Neutrophil (primary cell): ENCODE data around the gene RBM15B.

Source experiments
- H3K27ac ChIP-seq: fragments of 200-600 bp; sonication (generic); 2 replicates; pipeline ENCODE4 v1.5.1; 2016; ENCODE audit warnings: mild to moderate bottlenecking, moderate library complexity
- H3K27me3 ChIP-seq: fragments of 200-600 bp; sonication (generic); 2 replicates; pipeline ENCODE4 v1.6.0; 2016; ENCODE audit warnings: mild to moderate bottlenecking
- H3K36me3 ChIP-seq: fragments of 200-600 bp; sonication (generic); 2 replicates; pipeline ENCODE4 v1.5.1; 2017
- H3K4me1 ChIP-seq, 2 experiments: fragments of 200-600 bp in 1 of 2; sonication (generic) in 1 of 2; 1 replicate in 1 of 2; 2 replicates in 1 of 2; pipeline versions ENCODE4 v1.5.1 to v1.6.1; 2013 to 2016; ENCODE audit warnings: low read depth in 1 of 2, low read length in 1 of 2, mild to moderate bottlenecking in 1 of 2, moderate library complexity in 1 of 2; ENCODE audit not compliant: control insufficient read depth in 1 of 2, insufficient read depth in 1 of 2
- H3K4me3 ChIP-seq, 2 experiments: fragments of 200-600 bp in 1 of 2; sonication (generic) in 1 of 2; 1 replicate in 1 of 2; 2 replicates in 1 of 2; pipeline ENCODE4 v1.5.1; 2013 to 2016; ENCODE audit warnings: low read depth in 1 of 2, low read length in 1 of 2, mild to moderate bottlenecking in 1 of 2, moderate library complexity in 1 of 2
- H3K9me3 ChIP-seq: fragments of 200-600 bp; sonication (generic); 2 replicates; pipeline ENCODE4 v1.5.1; 2016
- TF ChIP-seq, protein P1 (sequence below): fragments of 200-600 bp; sonication (generic); IDR thresholded peaks from 2 replicates; pipeline ENCODE4 v1.5.1; 2016; ENCODE audit warnings: antibody characterized with exemption

The RBM15B gene

GRCh38 chr3:51403675-51404074, 12.6 kb downstream of the RBM15B start:
- TF ChIP-seq, protein P1, sequence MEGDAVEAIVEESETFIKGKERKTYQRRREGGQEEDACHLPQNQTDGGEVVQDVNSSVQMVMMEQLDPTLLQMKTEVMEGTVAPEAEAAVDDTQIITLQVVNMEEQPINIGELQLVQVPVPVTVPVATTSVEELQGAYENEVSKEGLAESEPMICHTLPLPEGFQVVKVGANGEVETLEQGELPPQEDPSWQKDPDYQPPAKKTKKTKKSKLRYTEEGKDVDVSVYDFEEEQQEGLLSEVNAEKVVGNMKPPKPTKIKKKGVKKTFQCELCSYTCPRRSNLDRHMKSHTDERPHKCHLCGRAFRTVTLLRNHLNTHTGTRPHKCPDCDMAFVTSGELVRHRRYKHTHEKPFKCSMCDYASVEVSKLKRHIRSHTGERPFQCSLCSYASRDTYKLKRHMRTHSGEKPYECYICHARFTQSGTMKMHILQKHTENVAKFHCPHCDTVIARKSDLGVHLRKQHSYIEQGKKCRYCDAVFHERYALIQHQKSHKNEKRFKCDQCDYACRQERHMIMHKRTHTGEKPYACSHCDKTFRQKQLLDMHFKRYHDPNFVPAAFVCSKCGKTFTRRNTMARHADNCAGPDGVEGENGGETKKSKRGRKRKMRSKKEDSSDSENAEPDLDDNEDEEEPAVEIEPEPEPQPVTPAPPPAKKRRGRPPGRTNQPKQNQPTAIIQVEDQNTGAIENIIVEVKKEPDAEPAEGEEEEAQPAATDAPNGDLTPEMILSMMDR: no peak
- H3K9me3 ChIP-seq: no peaks in the 10 kb centered on the region
- H3K27me3 ChIP-seq: no peaks in the 10 kb centered on the region
- peaks cover 25% of the 10 kb centered on the region for H3K36me3 ChIP-seq
- H3K27ac ChIP-seq: no peak overlapping the region
- no peak overlapping the region for H3K4me3 ChIP-seq
- H3K4me1 ChIP-seq: no peaks in the 10 kb centered on the region

GRCh38 chr3:51408021-51408420, 16.9 kb downstream of the RBM15B start:
- H3K4me3 ChIP-seq: no peak overlapping the region
- H3K4me1 ChIP-seq: no peaks in the 10 kb centered on the region
- H3K36me3 ChIP-seq: peaks cover 45% of the 10 kb centered on the region
- no peak overlapping the region for H3K27ac ChIP-seq
- no peaks in the 10 kb centered on the region for H3K9me3 ChIP-seq
- H3K27me3 ChIP-seq: no peaks in the 10 kb centered on the region
- TF ChIP-seq, protein P1: no peak

GRCh38 chr3:51408813-51409212, 17.7 kb downstream of the RBM15B start:
- peaks cover 49% of the 10 kb centered on the region for H3K36me3 ChIP-seq
- TF ChIP-seq, protein P1: no peak

GRCh38 chr3:51422211-51422610, 31.1 kb downstream of the RBM15B start:
- Histone ChIP-seq H3K9me3 (no peaks in the 10 kb centered on the region), H3K27ac (no peak overlapping the region), H3K27me3 (no peaks in the 10 kb centered on the region), H3K36me3 (peaks cover 43% of the 10 kb centered on the region), H3K4me1 (no peaks in the 10 kb centered on the region), H3K4me3 (no peak overlapping the region)
- TF ChIP-seq, protein P1: no peak

More at GRCh38 chr3:51408813-51409212, 17.7 kb downstream of the RBM15B start:
- no peaks in the 10 kb centered on the region for H3K4me1 ChIP-seq
- H3K27me3 ChIP-seq: no peaks in the 10 kb centered on the region
- no peaks in the 10 kb centered on the region for H3K9me3 ChIP-seq
- no peak overlapping the region for H3K4me3 ChIP-seq
- no peak overlapping the region for H3K27ac ChIP-seq

- no peak overlapping the region for H3K27ac ChIP-seq
- H3K36me3 ChIP-seq: peaks cover 31% of the 10 kb centered on the region
- TF ChIP-seq, protein P1: no peak
- no peak overlapping the region for H3K4me3 ChIP-seq
- H3K9me3 ChIP-seq: no peaks in the 10 kb centered on the region
- H3K27me3 ChIP-seq: no peaks in the 10 kb centered on the region
- H3K4me1 ChIP-seq: no peaks in the 10 kb centered on the region
Observed at GRCh38 chr3:51426921-51427320, 35.8 kb downstream of the RBM15B start.

GRCh38 chr3:51429138-51429537, 38.1 kb downstream of the RBM15B start:
- peaks cover 41% of the 10 kb centered on the region for H3K36me3 ChIP-seq
- TF ChIP-seq, protein P1: no peak
- H3K4me3 ChIP-seq: no peak overlapping the region

More at GRCh38 chr3:51429138-51429537, 38.1 kb downstream of the RBM15B start:
- no peaks in the 10 kb centered on the region for H3K27me3 ChIP-seq
- no peaks in the 10 kb centered on the region for H3K9me3 ChIP-seq
- H3K4me1 ChIP-seq: no peaks in the 10 kb centered on the region
- no peak overlapping the region for H3K27ac ChIP-seq
